Calu3 (cell line): Measurements from ENCODE around the gene ERC2. TPM values are rescaled to one million over a fixed set of nuclear protein-coding genes. Genes with fewer than 3 reads are reported as not detected.

ENCODE experiments used
- BruUV-seq: library from RNA; stranded (reverse); fragments of 400-500 nt; replicated peaks from 2 replicates; lab custom pipeline; 2021; lab: Mats Ljungman, UMichigan
- CTCF ChIA-PET: fragments of 300-600 bp; sonication (Branson Sonifier 250); formaldehyde crosslinking; loops from one replicate; lab custom pipeline; 2022; ENCODE audit warnings: antibody characterized with exemption; lab: Charles Lee
- DNase-seq: peaks from one replicate; pipeline ENCODE4 v3.0.0; 2022
- H3K27ac Mint-ChIP-seq: one replicate; pipeline ENCODE4 v1.8.0; 2022; ENCODE audit warnings: mixed read lengths; ENCODE audit not compliant: unreplicated experiment
- H3K27me3 Mint-ChIP-seq: one replicate; pipeline ENCODE4 v1.8.0; 2022; ENCODE audit warnings: mixed read lengths; ENCODE audit not compliant: unreplicated experiment
- H3K36me3 Mint-ChIP-seq: one replicate; pipeline ENCODE4 v1.8.0; 2022; ENCODE audit warnings: mild to moderate bottlenecking, moderate library complexity, mixed read lengths; ENCODE audit not compliant: insufficient read depth, unreplicated experiment
- H3K4me1 Mint-ChIP-seq: one replicate; pipeline ENCODE4 v1.8.0; 2022; ENCODE audit warnings: mild to moderate bottlenecking, low read depth, mixed read lengths; ENCODE audit not compliant: unreplicated experiment
- H3K4me3 Mint-ChIP-seq: one replicate; pipeline ENCODE4 v1.8.0; 2022; ENCODE audit warnings: mild to moderate bottlenecking, low read depth, moderate library complexity, mixed read lengths; ENCODE audit not compliant: unreplicated experiment
- H3K9me3 Mint-ChIP-seq: one replicate; pipeline ENCODE4 v1.8.0; 2022; ENCODE audit warnings: low read depth, mixed read lengths; ENCODE audit not compliant: unreplicated experiment
- intact Hi-C: fragments of 100-400 bp; cut with micrococcal nuclease; formaldehyde crosslinking; loops from one replicate; pipeline ENCODE4 v1.10.0; 2022; ENCODE audit not compliant: unreplicated experiment
- total RNA-seq: library from RNA; stranded (reverse); gene quantifications from 2 replicates; pipeline ENCODE4 v1.2.3, GENCODE V29; 2022
- TF ChIP-seq, protein P1 (sequence below): fragments of 200-600 bp; IDR thresholded peaks from one replicate; pipeline ENCODE4 v1.8.0; 2022; ENCODE audit warnings: antibody characterized with exemption; ENCODE audit not compliant: unreplicated experiment

The ERC2 gene
- total RNA-seq, 1 experiment from 2014 or later = 0.73 TPM

DNA sequence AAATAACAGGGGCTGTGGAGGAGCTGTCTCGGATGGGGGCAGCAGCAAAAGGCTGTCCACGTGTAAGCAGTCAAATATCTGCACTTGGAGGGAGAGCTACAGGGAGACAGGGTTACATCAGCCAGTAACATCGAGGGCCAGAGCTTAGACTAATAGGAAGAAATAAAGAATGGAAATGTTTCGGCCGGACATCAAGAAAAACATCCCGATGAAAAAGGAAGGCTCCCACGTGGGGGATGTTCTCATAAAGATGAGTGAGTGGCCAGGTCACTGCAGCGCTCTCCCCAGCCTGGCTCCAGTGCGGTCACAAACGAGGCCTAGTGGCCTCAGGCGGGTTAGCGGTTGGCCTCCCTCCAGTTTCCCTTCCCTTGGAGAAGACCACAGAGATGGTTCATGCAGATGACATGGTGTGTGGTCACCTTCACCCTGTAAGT lies 925.1 kb downstream of the ERC2 start:
- no peaks in the 10 kb centered on the region for H3K27me3 Mint-ChIP-seq
- intact Hi-C loops = no loop called here
- H3K27ac Mint-ChIP-seq = no peak overlapping the region
- no peak overlapping the region for H3K4me3 Mint-ChIP-seq
- no TSS peak for BruUV-seq
- CTCF ChIA-PET = no interaction called here
- H3K9me3 Mint-ChIP-seq = peaks cover 5% of the 10 kb centered on the region
- H3K4me1 Mint-ChIP-seq = no peaks in the 10 kb centered on the region
- H3K36me3 Mint-ChIP-seq = no peaks in the 10 kb centered on the region
- TF ChIP-seq, protein P1, sequence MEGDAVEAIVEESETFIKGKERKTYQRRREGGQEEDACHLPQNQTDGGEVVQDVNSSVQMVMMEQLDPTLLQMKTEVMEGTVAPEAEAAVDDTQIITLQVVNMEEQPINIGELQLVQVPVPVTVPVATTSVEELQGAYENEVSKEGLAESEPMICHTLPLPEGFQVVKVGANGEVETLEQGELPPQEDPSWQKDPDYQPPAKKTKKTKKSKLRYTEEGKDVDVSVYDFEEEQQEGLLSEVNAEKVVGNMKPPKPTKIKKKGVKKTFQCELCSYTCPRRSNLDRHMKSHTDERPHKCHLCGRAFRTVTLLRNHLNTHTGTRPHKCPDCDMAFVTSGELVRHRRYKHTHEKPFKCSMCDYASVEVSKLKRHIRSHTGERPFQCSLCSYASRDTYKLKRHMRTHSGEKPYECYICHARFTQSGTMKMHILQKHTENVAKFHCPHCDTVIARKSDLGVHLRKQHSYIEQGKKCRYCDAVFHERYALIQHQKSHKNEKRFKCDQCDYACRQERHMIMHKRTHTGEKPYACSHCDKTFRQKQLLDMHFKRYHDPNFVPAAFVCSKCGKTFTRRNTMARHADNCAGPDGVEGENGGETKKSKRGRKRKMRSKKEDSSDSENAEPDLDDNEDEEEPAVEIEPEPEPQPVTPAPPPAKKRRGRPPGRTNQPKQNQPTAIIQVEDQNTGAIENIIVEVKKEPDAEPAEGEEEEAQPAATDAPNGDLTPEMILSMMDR = no peak
- no peak for DNase-seq

DNA sequence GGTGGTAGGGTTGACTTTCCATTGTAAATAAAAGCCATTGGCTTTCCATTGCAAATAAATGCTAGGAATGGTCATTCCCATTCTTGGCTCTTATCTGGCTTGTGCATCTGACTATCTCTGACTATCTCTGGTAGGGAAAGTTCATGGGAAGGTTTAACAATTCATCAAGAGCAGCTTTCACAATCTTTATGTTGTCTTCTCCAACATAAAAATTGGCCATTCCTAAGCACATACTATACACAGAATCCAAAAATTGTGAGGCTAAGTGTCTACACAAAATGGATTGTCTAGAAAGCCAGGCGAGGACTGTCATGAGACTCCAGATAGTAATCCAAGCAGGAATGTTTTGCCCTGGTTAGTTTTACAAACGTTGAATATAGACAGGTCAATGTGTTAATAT lies 926.8 kb downstream of the ERC2 start:
- Mint-ChIP-seq H3K4me1 (no peaks in the 10 kb centered on the region), H3K36me3 (no peaks in the 10 kb centered on the region), H3K27ac (no peak overlapping the region), H3K4me3 (no peak overlapping the region), H3K9me3 (peaks cover 5% of the 10 kb centered on the region), H3K27me3 (no peaks in the 10 kb centered on the region)
- no TSS peak for BruUV-seq
- CTCF ChIA-PET = no interaction called here
- TF ChIP-seq, protein P1 = no peak
- DNase-seq = no peak
- intact Hi-C loops = no loop called here

DNA sequence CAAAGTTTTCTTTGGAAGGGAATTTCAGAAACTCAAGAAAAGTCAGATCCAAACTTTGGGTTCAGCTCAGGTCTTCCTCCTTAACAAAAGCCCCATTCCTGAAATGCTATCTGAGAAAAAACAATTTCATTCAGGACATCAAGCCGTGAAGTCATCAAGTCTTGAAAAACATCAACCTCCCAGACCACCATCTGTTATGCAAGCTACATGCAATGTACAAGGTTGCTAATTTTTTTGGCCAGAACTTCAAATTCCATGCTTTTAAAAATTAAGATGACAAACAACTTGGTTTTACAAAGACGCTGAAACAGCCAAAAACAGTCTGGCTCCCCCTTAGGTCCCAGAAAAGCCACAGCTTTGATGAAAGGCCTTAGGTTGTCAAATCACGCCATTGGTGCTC lies 927.3 kb downstream of the ERC2 start:
- H3K4me1 Mint-ChIP-seq = no peaks in the 10 kb centered on the region
- H3K27me3 Mint-ChIP-seq = no peaks in the 10 kb centered on the region
- H3K27ac Mint-ChIP-seq = no peak overlapping the region
- no peak for DNase-seq
- no TSS peak for BruUV-seq
- TF ChIP-seq, protein P1 = no peak
- CTCF ChIA-PET = no interaction called here
- H3K9me3 Mint-ChIP-seq = peaks cover 7% of the 10 kb centered on the region
- intact Hi-C loops = no loop called here
- H3K4me3 Mint-ChIP-seq = no peak overlapping the region
- no peaks in the 10 kb centered on the region for H3K36me3 Mint-ChIP-seq

DNA sequence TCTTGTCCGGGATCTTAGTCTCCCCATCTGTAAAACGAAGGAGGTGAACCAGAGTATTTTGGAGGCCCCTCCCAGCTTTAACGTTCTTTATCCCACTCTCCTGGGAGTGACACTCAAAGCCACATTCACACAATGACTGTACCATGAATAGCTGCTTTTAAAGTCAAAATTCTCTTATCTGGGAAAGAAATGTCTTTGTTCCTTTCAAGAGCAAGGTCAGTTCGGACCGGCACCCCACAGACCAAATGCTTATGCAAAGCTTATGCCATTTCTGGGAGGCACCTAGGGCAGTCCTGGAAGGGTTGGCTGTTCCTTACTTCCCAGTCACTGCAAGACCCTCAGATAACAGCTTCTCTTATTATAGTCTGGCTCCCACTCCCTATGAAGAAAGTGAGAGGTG lies 927.7 kb downstream of the ERC2 start:
- Mint-ChIP-seq H3K27me3 (no peaks in the 10 kb centered on the region), H3K4me3 (no peak overlapping the region), H3K27ac (no peak overlapping the region), H3K9me3 (peaks cover 7% of the 10 kb centered on the region), H3K4me1 (no peaks in the 10 kb centered on the region), H3K36me3 (no peaks in the 10 kb centered on the region)
- no TSS peak for BruUV-seq
- CTCF ChIA-PET = no interaction called here
- intact Hi-C loops = no loop called here
- no peak for DNase-seq
- TF ChIP-seq, protein P1 = no peak
